IPS-NIHi11 (cell line): ENCODE results near the gene ZAR1.
"Not testable (repeated sequence)": the region's sequence is repeated elsewhere in the genome, so short reads cannot be mapped to it uniquely, and the experiment has no call there.

Experiments
- DNase-seq: peaks from one replicate; pipeline ENCODE4 v3.0.0; 2012; ENCODE audit warnings: mixed read lengths, low spot score

Gene ZAR1

GRCh38 chr4:48490012-48490679 is at the start of gene ZAR1:
Gene ZAR1, plus strand, starts transcription at chr4:48490252. Its CDS starts 40 bp downstream, at chr4:48490292.
- peak; percentile 66 for DNase-seq

- DNase-seq, result not testable (repeated sequence)
Measured at GRCh38 chr4:48440914-48441313, 49.1 kb upstream of the ZAR1 start.

GRCh38 chr4:48445704-48446103 is 44.3 kb upstream of the ZAR1 start:
- DNase-seq, result no peak

GRCh38 chr4:48446642-48447041 is 43.4 kb upstream of the ZAR1 start:
- DNase-seq, result no peak

- DNase-seq, result no peak
Measured at GRCh38 chr4:48449151-48449550, 40.9 kb upstream of the ZAR1 start.

GRCh38 chr4:48450740-48451139 is 39.3 kb upstream of the ZAR1 start:
- no peak for DNase-seq

GRCh38 chr4:48451656-48452055 is 38.4 kb upstream of the ZAR1 start:
- DNase-seq, result not testable (repeated sequence)

- DNase-seq, result no peak
Measured at GRCh38 chr4:48454591-48454990, 35.5 kb upstream of the ZAR1 start.

- no peak for DNase-seq
Measured at GRCh38 chr4:48461000-48461399, 29.1 kb upstream of the ZAR1 start.

- DNase-seq, result no peak
Measured at GRCh38 chr4:48462363-48462762, 27.7 kb upstream of the ZAR1 start.

- DNase-seq, result no peak
Measured at GRCh38 chr4:48467442-48467841, 22.6 kb upstream of the ZAR1 start.

- DNase-seq, result no peak
Measured at GRCh38 chr4:48467891-48468290, 22.2 kb upstream of the ZAR1 start.

- no peak for DNase-seq
Measured at GRCh38 chr4:48470137-48470536, 19.9 kb upstream of the ZAR1 start.

- DNase-seq, result no peak
Measured at GRCh38 chr4:48470570-48470969, 19.5 kb upstream of the ZAR1 start.

- DNase-seq, result no peak
Measured at GRCh38 chr4:48472794-48473193, 17.3 kb upstream of the ZAR1 start.

GRCh38 chr4:48475770-48476169 is 14.3 kb upstream of the ZAR1 start:
- no peak for DNase-seq

- no peak for DNase-seq
Measured at GRCh38 chr4:48478273-48478672, 11.8 kb upstream of the ZAR1 start.

GRCh38 chr4:48481581-48481980 is 8.5 kb upstream of the ZAR1 start:
- DNase-seq, result no peak

- peak; percentile 83 for DNase-seq
Measured at GRCh38 chr4:48483006-48483776, 6.9 kb upstream of the ZAR1 start, which contains the start of gene SLC10A4. Gene SLC10A4, plus strand, starts transcription at chr4:48483343. Its CDS starts 219 bp downstream, at chr4:48483562.

- peak; percentile 33 for DNase-seq
Measured at GRCh38 chr4:48483777-48484493, 6.1 kb upstream of the ZAR1 start.

- no peak for DNase-seq
Measured at GRCh38 chr4:48484494-48485168, 5.4 kb upstream of the ZAR1 start.

GRCh38 chr4:48489683-48490011 is 405 bp upstream of the ZAR1 start:
- DNase-seq, result no peak
